ENCODE results near the gene FBLN2.

FBLN2 gene

DNA sequence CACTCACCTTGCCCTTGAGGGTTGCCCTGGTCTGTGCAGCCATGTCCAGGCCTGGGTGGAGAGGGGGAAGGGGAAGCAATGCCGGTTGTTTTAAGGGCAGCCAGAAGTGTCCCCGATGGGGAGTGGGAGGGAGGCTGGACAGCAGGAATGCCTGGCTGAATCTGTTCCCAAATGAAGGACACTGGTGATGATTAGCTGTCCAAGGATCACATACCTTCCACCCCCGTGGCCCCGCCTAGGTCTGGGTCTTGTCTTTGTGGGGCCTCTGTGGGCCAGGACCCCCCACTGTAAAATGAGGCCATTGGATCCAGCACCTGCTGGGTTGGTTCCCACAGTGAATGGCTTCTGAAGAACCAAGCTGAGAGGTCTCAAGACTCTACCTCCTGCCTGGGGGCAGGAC lies 71.4 kb downstream of the FBLN2 start:
- H3K27ac Mint-ChIP-seq, result no peak overlapping the region
- H3K36me3 Mint-ChIP-seq, result peaks cover 6% of the 10 kb centered on the region

DNA sequence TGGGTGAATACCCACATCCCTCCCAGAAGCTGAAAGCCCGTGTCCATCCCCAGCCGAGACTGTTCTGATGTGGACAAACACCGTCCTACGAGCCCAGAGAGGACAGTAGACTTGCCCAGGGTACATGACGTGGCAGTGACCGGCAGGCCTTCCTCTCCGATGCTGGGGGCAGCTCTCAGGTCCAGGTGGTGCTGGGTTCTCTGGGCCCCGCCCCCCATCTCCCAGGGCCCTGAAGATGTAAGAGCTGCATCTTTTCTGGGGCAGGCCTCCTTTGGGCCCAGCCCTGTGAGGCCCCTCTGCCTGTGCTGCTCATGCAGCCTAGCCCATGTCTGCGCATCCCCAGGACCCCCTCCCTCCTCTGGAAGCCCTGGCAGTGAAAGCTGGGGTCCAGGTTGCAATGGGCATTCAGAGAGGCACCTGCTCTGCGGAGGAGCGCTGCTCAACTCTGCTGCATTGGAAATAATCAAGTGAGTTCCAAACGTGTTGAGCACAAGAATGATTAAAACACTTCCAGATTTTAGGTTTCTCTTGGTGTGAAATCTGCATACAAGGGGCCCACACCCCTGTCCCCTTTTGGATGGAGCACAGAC lies 71.9 kb downstream of the FBLN2 start:
- Mint-ChIP-seq H3K4me1 (peaks cover 4% of the 10 kb centered on the region), H3K27me3 (peaks cover 7% of the 10 kb centered on the region), H3K27ac (no peak overlapping the region)

More for the DNA sequence above, 71.4 kb downstream of the FBLN2 start:
- peaks cover 7% of the 10 kb centered on the region for H3K27me3 Mint-ChIP-seq
- H3K4me3 Mint-ChIP-seq, result no peak overlapping the region
- ATAC-seq (ENCODE audit: low read depth) (no peak), DNase-seq (ENCODE audit: low spot score in 2 of 2) (no peak)
- peaks cover 2% of the 10 kb centered on the region for H3K9me3 Mint-ChIP-seq
- H3K4me1 Mint-ChIP-seq, result peaks cover 3% of the 10 kb centered on the region

DNA sequence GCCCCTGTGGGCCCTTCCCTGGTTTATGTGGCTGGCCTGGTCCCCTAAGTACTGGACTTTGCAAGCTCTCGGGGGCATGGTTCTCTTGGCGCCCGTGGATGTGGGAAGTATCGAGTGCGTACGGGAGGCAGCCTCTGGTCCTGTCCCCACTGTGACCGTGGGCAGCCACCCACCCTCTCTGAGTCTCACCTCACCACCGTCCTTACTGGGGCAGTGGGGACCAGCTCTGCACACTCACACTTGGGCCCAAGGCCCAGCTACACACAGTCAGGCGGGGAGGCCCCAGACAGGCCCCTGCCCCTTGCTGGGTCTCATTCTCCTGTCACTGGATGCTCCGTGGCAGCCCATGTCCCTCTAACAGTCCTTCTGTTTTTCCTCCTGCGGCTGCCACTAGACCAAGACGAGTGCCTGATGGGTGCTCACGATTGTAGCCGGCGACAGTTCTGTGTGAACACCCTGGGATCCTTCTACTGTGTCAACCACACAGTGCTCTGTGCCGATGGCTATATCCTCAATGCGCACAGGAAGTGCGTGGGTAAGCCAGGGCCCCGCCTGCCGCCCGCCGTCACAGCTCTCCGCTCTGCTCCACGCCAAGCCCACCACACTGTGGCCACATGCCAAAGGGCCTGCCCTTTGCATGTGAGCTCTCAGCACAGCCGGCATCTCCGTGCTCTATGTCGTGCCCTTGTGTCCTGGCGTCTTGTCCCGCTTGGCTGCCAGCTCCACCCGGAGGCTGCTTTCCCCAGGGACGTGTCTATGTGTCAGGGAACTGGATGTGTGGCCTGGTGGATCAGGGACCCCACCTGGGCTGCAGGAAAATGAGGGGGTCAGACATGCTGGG lies 72.7 kb downstream of the FBLN2 start:
- H3K36me3 Mint-ChIP-seq, result peaks cover 8% of the 10 kb centered on the region
- no peak for ATAC-seq (ENCODE audit: low read depth)
- H3K27ac Mint-ChIP-seq, result no peak overlapping the region

More for the DNA sequence above, 71.9 kb downstream of the FBLN2 start:
- peaks cover 6% of the 10 kb centered on the region for H3K36me3 Mint-ChIP-seq
- no peak for DNase-seq (ENCODE audit: low spot score in 2 of 2)
- peaks cover 7% of the 10 kb centered on the region for H3K9me3 Mint-ChIP-seq
- ATAC-seq (ENCODE audit: low read depth), result no peak
- H3K4me3 Mint-ChIP-seq, result no peak overlapping the region

DNA sequence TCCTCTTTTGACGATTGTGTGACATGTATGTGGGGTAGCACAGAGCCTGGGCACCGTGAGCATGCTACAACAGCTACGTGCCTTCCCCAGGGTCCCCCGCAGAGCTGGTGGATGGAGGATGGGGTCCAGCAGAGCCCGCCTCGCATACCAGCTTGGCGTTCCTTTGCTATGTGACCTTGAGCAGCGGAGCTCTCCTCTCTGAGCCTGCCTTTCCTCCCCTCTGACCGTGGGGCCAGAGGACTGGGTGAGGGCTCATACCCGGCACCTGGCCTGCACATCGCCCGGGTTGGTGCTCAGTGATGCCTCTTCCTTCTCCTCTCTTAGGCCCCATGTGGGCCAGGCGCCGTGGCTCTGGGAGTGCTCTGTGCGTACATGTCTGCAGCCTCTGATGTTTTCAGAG lies 73.4 kb downstream of the FBLN2 start:
- DNase-seq (ENCODE audit: low spot score in 2 of 2) (no peak), ATAC-seq (ENCODE audit: low read depth) (no peak)
- Mint-ChIP-seq H3K4me1 (peaks cover 4% of the 10 kb centered on the region), H3K36me3 (peaks cover 4% of the 10 kb centered on the region), H3K4me3 (no peak overlapping the region), H3K27me3 (peaks cover 7% of the 10 kb centered on the region), H3K9me3 (peaks cover 5% of the 10 kb centered on the region), H3K27ac (no peak overlapping the region)

More for the DNA sequence above, 72.7 kb downstream of the FBLN2 start:
- Mint-ChIP-seq H3K4me1 (peaks cover 4% of the 10 kb centered on the region), H3K27me3 (peaks cover 7% of the 10 kb centered on the region), H3K9me3 (peaks cover 7% of the 10 kb centered on the region), H3K4me3 (no peak overlapping the region)
- no peak for DNase-seq (ENCODE audit: low spot score in 2 of 2)

DNA sequence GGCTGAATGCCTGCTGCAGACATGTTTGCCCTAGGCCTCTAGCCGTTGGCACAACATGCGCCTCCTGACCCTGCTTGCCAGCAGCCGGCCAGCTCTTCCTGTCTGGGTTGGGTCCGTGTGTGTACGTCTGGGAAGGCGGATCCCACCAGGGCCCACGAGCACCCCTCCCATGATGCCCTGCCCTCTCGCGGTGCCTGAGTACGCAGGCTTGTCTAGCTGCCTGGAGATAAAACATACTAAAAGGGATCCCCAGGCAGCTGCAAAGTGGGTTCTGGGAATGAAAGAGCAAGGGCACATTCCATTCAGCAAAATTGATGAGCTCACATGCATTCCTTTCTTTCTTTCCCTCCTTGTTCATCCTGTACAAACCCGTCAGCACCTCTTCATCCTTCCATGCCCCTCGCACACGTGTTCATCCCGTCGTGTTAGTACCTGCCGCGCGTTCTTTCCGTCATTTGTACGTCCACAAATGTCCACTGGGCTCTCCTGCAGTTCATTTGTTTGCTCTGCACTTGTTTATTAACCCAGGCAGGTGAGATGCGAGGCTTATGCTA lies 74.3 kb downstream of the FBLN2 start:
- no peak for DNase-seq (ENCODE audit: low spot score in 2 of 2)
- peaks cover 4% of the 10 kb centered on the region for H3K4me1 Mint-ChIP-seq
- peaks cover 5% of the 10 kb centered on the region for H3K9me3 Mint-ChIP-seq
- H3K27ac Mint-ChIP-seq, result no peak overlapping the region
- ATAC-seq (ENCODE audit: low read depth), result no peak
- H3K36me3 Mint-ChIP-seq, result peaks cover 3% of the 10 kb centered on the region
- peaks cover 7% of the 10 kb centered on the region for H3K27me3 Mint-ChIP-seq
- H3K4me3 Mint-ChIP-seq, result no peak overlapping the region

DNA sequence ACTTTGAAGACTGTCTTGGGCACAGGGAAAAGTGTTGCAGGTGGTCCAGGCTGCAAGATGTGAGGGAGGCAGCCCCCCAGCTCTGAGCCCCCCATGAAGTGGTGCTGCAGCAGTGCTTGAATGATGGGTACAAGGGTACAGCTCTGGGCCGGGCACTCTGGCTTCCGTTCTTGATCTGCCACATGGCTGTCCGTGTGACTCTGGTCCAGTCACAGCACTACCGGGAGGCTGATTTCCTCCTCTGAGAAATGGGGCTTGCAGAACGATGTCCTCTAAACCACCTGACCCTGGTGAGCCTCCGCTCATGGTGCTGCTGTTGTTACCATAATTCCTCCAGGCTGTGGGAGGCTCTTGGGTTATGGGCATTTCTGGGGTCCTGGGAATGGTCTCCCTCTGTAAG lies 75.1 kb downstream of the FBLN2 start:
- DNase-seq (ENCODE audit: low spot score in 2 of 2) (no peak), ATAC-seq (ENCODE audit: low read depth) (no peak)
- Mint-ChIP-seq H3K36me3 (peaks cover 3% of the 10 kb centered on the region), H3K4me3 (no peak overlapping the region), H3K27ac (no peak overlapping the region), H3K4me1 (peaks cover 4% of the 10 kb centered on the region), H3K27me3 (peaks cover 7% of the 10 kb centered on the region), H3K9me3 (peaks cover 5% of the 10 kb centered on the region)

GRCh38 chr3:13624671-13625125 lies 75.8 kb downstream of the FBLN2 start:
- ATAC-seq (ENCODE audit: low read depth) (no peak), DNase-seq (ENCODE audit: low spot score in 2 of 2) (no peak)
- Mint-ChIP-seq H3K27me3 (peaks cover 7% of the 10 kb centered on the region), H3K27ac (no peak overlapping the region), H3K9me3 (peaks cover 5% of the 10 kb centered on the region), H3K4me3 (no peak overlapping the region), H3K4me1 (peaks cover 4% of the 10 kb centered on the region), H3K36me3 (peaks cover 3% of the 10 kb centered on the region)

GRCh38 chr3:13626396-13626795 lies 77.5 kb downstream of the FBLN2 start:
- DNase-seq (ENCODE audit: low spot score in 2 of 2), result no peak
- H3K27me3 Mint-ChIP-seq, result peaks cover 11% of the 10 kb centered on the region

GRCh38 chr3:13626915-13627460 lies 78.1 kb downstream of the FBLN2 start:
- Mint-ChIP-seq H3K27ac (no peak overlapping the region), H3K27me3 (peaks cover 11% of the 10 kb centered on the region)
- no peak for ATAC-seq (ENCODE audit: low read depth)

More at GRCh38 chr3:13626396-13626795, 77.5 kb downstream of the FBLN2 start:
- peaks cover 4% of the 10 kb centered on the region for H3K4me1 Mint-ChIP-seq
- peaks cover 5% of the 10 kb centered on the region for H3K9me3 Mint-ChIP-seq
- peaks cover 4% of the 10 kb centered on the region for H3K36me3 Mint-ChIP-seq
- H3K27ac Mint-ChIP-seq, result no peak overlapping the region
- no peak for ATAC-seq (ENCODE audit: low read depth)
- H3K4me3 Mint-ChIP-seq, result no peak overlapping the region

GRCh38 chr3:13627681-13628080 lies 78.8 kb downstream of the FBLN2 start:
- Mint-ChIP-seq H3K9me3 (peaks cover 5% of the 10 kb centered on the region), H3K36me3 (peaks cover 4% of the 10 kb centered on the region), H3K27me3 (peaks cover 8% of the 10 kb centered on the region), H3K27ac (no peak overlapping the region), H3K4me3 (no peak overlapping the region), H3K4me1 (peaks cover 4% of the 10 kb centered on the region)
- DNase-seq (ENCODE audit: low spot score in 2 of 2) (no peak), ATAC-seq (ENCODE audit: low read depth) (no peak)

More at GRCh38 chr3:13626915-13627460, 78.1 kb downstream of the FBLN2 start:
- peaks cover 5% of the 10 kb centered on the region for H3K9me3 Mint-ChIP-seq
- no peak for DNase-seq (ENCODE audit: low spot score in 2 of 2)
- H3K36me3 Mint-ChIP-seq, result peaks cover 4% of the 10 kb centered on the region
- H3K4me3 Mint-ChIP-seq, result no peak overlapping the region
- H3K4me1 Mint-ChIP-seq, result peaks cover 4% of the 10 kb centered on the region

- peaks cover 5% of the 10 kb centered on the region for H3K9me3 Mint-ChIP-seq
- H3K27ac Mint-ChIP-seq, result no peak overlapping the region
- ATAC-seq (ENCODE audit: low read depth) (no peak), DNase-seq (ENCODE audit: low spot score in 2 of 2) (no peak)
- H3K27me3 Mint-ChIP-seq, result peaks cover 7% of the 10 kb centered on the region
- H3K36me3 Mint-ChIP-seq, result peaks cover 4% of the 10 kb centered on the region
- no peak overlapping the region for H3K4me3 Mint-ChIP-seq
- peaks cover 4% of the 10 kb centered on the region for H3K4me1 Mint-ChIP-seq
Measured at GRCh38 chr3:13628432-13628831, 79.5 kb downstream of the FBLN2 start.

- Mint-ChIP-seq H3K27ac (no peak overlapping the region), H3K4me1 (peaks cover 4% of the 10 kb centered on the region), H3K27me3 (peaks cover 6% of the 10 kb centered on the region), H3K9me3 (peaks cover 5% of the 10 kb centered on the region), H3K4me3 (no peak overlapping the region), H3K36me3 (peaks cover 4% of the 10 kb centered on the region)
- ATAC-seq (ENCODE audit: low read depth) (no peak), DNase-seq (ENCODE audit: low spot score in 2 of 2) (no peak)
Measured at GRCh38 chr3:13628841-13629551, 80.1 kb downstream of the FBLN2 start.

GRCh38 chr3:13629644-13630043 lies 80.7 kb downstream of the FBLN2 start:
- peaks cover 4% of the 10 kb centered on the region for H3K36me3 Mint-ChIP-seq
- no peak overlapping the region for H3K27ac Mint-ChIP-seq
- DNase-seq (ENCODE audit: low spot score in 2 of 2) (no peak), ATAC-seq (ENCODE audit: low read depth) (no peak)
- no peak overlapping the region for H3K4me3 Mint-ChIP-seq
- H3K9me3 Mint-ChIP-seq, result peaks cover 5% of the 10 kb centered on the region
- peaks cover 6% of the 10 kb centered on the region for H3K27me3 Mint-ChIP-seq
- H3K4me1 Mint-ChIP-seq, result peaks cover 2% of the 10 kb centered on the region
